HCT116 (cell line): ENCODE measurements around the gene HS6ST3. TPM values are rescaled to one million over a fixed set of nuclear protein-coding genes. Genes with fewer than 3 reads are reported as not detected.

Experiments used
- ATAC-seq: fragments of 200-7000 bp; cut with Tn5 transposase; 2 replicates; pipeline ENCODE4 v1.9.1; 2020; ENCODE audit warnings: mild to moderate bottlenecking, moderate library complexity
- BruUV-seq: library from RNA; stranded (reverse); fragments of 400-500 nt; replicated peaks from 2 replicates; lab custom pipeline; 2021; lab: Mats Ljungman, UMichigan
- CTCF ChIA-PET: fragments of 300-600 bp; sonication (Branson Sonifier 250); formaldehyde crosslinking; loops from one replicate; lab custom pipeline; 2021; ENCODE audit warnings: antibody characterized with exemption; lab: Charles Lee
- POLR2A ChIA-PET: fragments of 300-600, 350-600 bp; sonication (Branson Sonifier 250); formaldehyde crosslinking; loops from one replicate; lab custom pipeline; 2021; ENCODE audit warnings: antibody characterized with exemption; lab: Charles Lee
- RAD21 ChIA-PET, 2 experiments: fragments of 300-600 bp; sonication (Branson Sonifier 250); formaldehyde crosslinking; loops; one replicate each; lab custom pipeline; 2023; ENCODE audit warnings: low total read pairs in 2 of 2; ENCODE audit not compliant: uncharacterized antibody in 2 of 2, unreplicated experiment in 2 of 2, low non-redundant PET in 1 of 2; lab: Charles Lee
- DNase-seq: peaks from one replicate; pipeline ENCODE4 v3.0.0-alpha.2; 2010; ENCODE audit warnings: low read depth, low spot score
- H2AFZ ChIP-seq: fragments of 200-600 bp; shearing (Covaris generic), sonication (generic); 2 replicates; pipeline ENCODE4 v1.6.1; 2017; ENCODE audit warnings: low read depth, mixed run types, mixed read lengths, antibody characterized with exemption, low read length; ENCODE audit not compliant: poor library complexity, severe bottlenecking
- H3K27ac ChIP-seq: 2 replicates; pipeline ENCODE4 v1.5.1; 2012; ENCODE audit warnings: low read depth, low read length
- H3K27me3 ChIP-seq: fragments of 200-600 bp; sonication (generic); 2 replicates; pipeline ENCODE4 v1.6.1; 2016; ENCODE audit warnings: mixed run types, low read length, mixed read lengths; ENCODE audit not compliant: insufficient read depth
- H3K36me3 ChIP-seq, 2 experiments: fragments of 200-500 bp in 1 of 2; fragments of 200-600 bp in 1 of 2; sonication (Bioruptor generic) in 1 of 2; sonication (generic) in 1 of 2; 2 replicates each; pipeline versions ENCODE4 v1.5.1 to v1.6.1; 2014 to 2016; ENCODE audit warnings: low read length in 2 of 2, inconsistent platforms in 1 of 2, mixed read lengths in 1 of 2, mixed run types in 1 of 2; ENCODE audit not compliant: insufficient read depth in 2 of 2, control insufficient read depth in 1 of 2
- H3K4me1 ChIP-seq, 2 experiments: fragments of 200-600 bp in 1 of 2; sonication (generic) in 1 of 2; 2 replicates each; pipeline versions ENCODE4 v1.5.1 to v1.6.1; 2012 to 2017; ENCODE audit warnings: low read length in 2 of 2, inconsistent platforms in 1 of 2, mild to moderate bottlenecking in 1 of 2, mixed read lengths in 1 of 2, mixed run types in 1 of 2, moderate library complexity in 1 of 2; ENCODE audit not compliant: insufficient read depth in 2 of 2, control insufficient read depth in 1 of 2
- H3K4me2 ChIP-seq: fragments of 200-600 bp; sonication (generic); 2 replicates; pipeline ENCODE4 v1.6.1; 2017; ENCODE audit warnings: mixed run types, low read length, mixed read lengths
- H3K4me3 ChIP-seq, 2 experiments: fragments of 200-600 bp in 1 of 2; sonication (generic) in 1 of 2; replicated peaks in 1 of 2; 2 replicates each; pipeline ENCODE4 v1.5.1; 2011 to 2016; ENCODE audit warnings: low read length in 2 of 2, control low read depth in 1 of 2, low read depth in 1 of 2, mild to moderate bottlenecking in 1 of 2, mixed read lengths in 1 of 2, mixed run types in 1 of 2
- H3K79me2 ChIP-seq: fragments of 200-600 bp; sonication (generic); 2 replicates; pipeline ENCODE4 v1.6.1; 2017; ENCODE audit warnings: mild to moderate bottlenecking, mixed run types, low read length, moderate library complexity, mixed read lengths; ENCODE audit not compliant: insufficient read depth
- H3K9ac ChIP-seq: fragments of 200-600 bp; sonication (generic); 2 replicates; pipeline ENCODE4 v1.6.1; 2016; ENCODE audit warnings: low read length, mixed read lengths
- H3K9me2 ChIP-seq: fragments of 200-600 bp; sonication (generic), shearing (Covaris generic); 2 replicates; pipeline ENCODE4 v1.6.1; 2017; ENCODE audit warnings: mixed run types, mild to moderate bottlenecking, moderate library complexity; ENCODE audit not compliant: insufficient read depth
- H3K9me3 ChIP-seq, 2 experiments: fragments of 200-500 bp in 1 of 2; fragments of 200-600 bp in 1 of 2; sonication (Bioruptor generic) in 1 of 2; sonication (generic) in 1 of 2; 2 replicates each; pipeline ENCODE4 v1.6.1; 2014 to 2017; ENCODE audit warnings: low read length in 2 of 2, mixed read lengths in 2 of 2, inconsistent platforms in 1 of 2, low read depth in 1 of 2, mild to moderate bottlenecking in 1 of 2, mixed run types in 1 of 2, moderate library complexity in 1 of 2; ENCODE audit not compliant: control insufficient read depth in 1 of 2, insufficient read depth in 1 of 2
- H4K20me1 ChIP-seq: fragments of 200-600 bp; sonication (generic), shearing (Covaris generic); 2 replicates; pipeline ENCODE4 v1.6.1; 2017; ENCODE audit warnings: mixed run types, mild to moderate bottlenecking, moderate library complexity; ENCODE audit not compliant: insufficient read depth
- CBX3 ChIP-seq: IDR thresholded peaks from 2 replicates; pipeline ENCODE4 v1.6.1; 2012; ENCODE audit warnings: low read depth
- EZH2 ChIP-seq: fragments of 200-600 bp; sonication (generic); IDR thresholded peaks from 2 replicates; pipeline ENCODE4 v1.6.1; 2017; ENCODE audit warnings: antibody characterized with exemption, mixed run types
- FOSL1 ChIP-seq: IDR thresholded peaks from 2 replicates; pipeline ENCODE4 v1.6.1; 2012; ENCODE audit warnings: low read depth
- MAX ChIP-seq: IDR thresholded peaks from 2 replicates; pipeline ENCODE4 v1.6.1; 2012
- POLR2A ChIP-seq: IDR thresholded peaks from 2 replicates; pipeline ENCODE4 v1.7.0; 2011; ENCODE audit warnings: borderline replicate concordance; ENCODE audit not compliant: insufficient read depth, insufficient read length; ENCODE audit errors: extremely low read depth
- RAD21 ChIP-seq: IDR thresholded peaks from 2 replicates; pipeline ENCODE4 v1.6.1; 2012; ENCODE audit warnings: low read depth, mild to moderate bottlenecking
- REST ChIP-seq: IDR thresholded peaks from 2 replicates; pipeline ENCODE4 v1.6.1; 2012; ENCODE audit warnings: low read depth
- SRF ChIP-seq: IDR thresholded peaks from 2 replicates; pipeline ENCODE4 v1.6.1; 2012; ENCODE audit warnings: low read depth
- ZFX ChIP-seq: fragments of 450-650 bp; IDR thresholded peaks from 2 replicates; pipeline ENCODE4 v1.6.1; 2017
- ZNF274 ChIP-seq: fragments of 200-500 bp; sonication (Bioruptor generic); IDR thresholded peaks from 2 replicates; pipeline ENCODE4 v1.6.1; 2014; ENCODE audit warnings: mild to moderate bottlenecking, low read depth, low read length, inconsistent platforms
- intact Hi-C: fragments of 100-400 bp; cut with micrococcal nuclease; formaldehyde crosslinking; loops from 2 replicates; pipeline ENCODE4 v1.10.0; 2022
- total RNA-seq: library from RNA; stranded (reverse); gene quantifications from one replicate; pipeline ENCODE4 v1.2.1, GENCODE V29; 2021; ENCODE audit not compliant: unreplicated experiment
- TF ChIP-seq, protein P1 (sequence below), 3 experiments: fragments of 200-600 bp in 1 of 3; sonication (generic) in 1 of 3; IDR thresholded peaks in 2 of 3; conservative IDR thresholded peaks in 1 of 3; 2 replicates each; pipeline ENCODE4 v1.5.1; 2012 to 2017; ENCODE audit warnings: low read depth in 2 of 3, low read length in 2 of 3, antibody characterized with exemption in 1 of 3, borderline replicate concordance in 1 of 3, control low read depth in 1 of 3, mild to moderate bottlenecking in 1 of 3, mixed read lengths in 1 of 3, mixed run types in 1 of 3, moderate library complexity in 1 of 3; ENCODE audit not compliant: insufficient read depth in 1 of 3

The HS6ST3 gene
- total RNA-seq, 1 experiment from 2014 or later = 0.10 TPM

- ChIA-PET POLR2A (no interaction called here), RAD21 (no interaction called here), CTCF (interaction anchor here (1.5 kb wide), 1 partner anchor 8 kb away, joined by 9 read pairs; no protein-coding TSS in a partner anchor)
- no peaks in the 10 kb centered on the region for H3K9me3 ChIP-seq
- no peaks in the 10 kb centered on the region for H4K20me1 ChIP-seq
- H3K9me2 ChIP-seq = no peaks in the 10 kb centered on the region
- BruUV-seq = no TSS peak
- H3K4me2 ChIP-seq = no peak overlapping the region
- H3K4me1 ChIP-seq = no peaks in the 10 kb centered on the region
- H3K27ac ChIP-seq = no peak overlapping the region
- H3K4me3 ChIP-seq = no peak overlapping the region
- H2AFZ ChIP-seq = no peak overlapping the region
- H3K9ac ChIP-seq = no peak overlapping the region
- no peaks in the 10 kb centered on the region for H3K79me2 ChIP-seq
- intact Hi-C loops = no loop called here
- no peak for DNase-seq
- no peak for ATAC-seq
- TF ChIP-seq RAD21 (no peak), ZFX (no peak), REST (no peak), EZH2 (no peak), FOSL1 (no peak), CBX3 (no peak), ZNF274 (no peak), POLR2A (no peak), SRF (no peak), MAX (no peak)
- TF ChIP-seq, protein P1, sequence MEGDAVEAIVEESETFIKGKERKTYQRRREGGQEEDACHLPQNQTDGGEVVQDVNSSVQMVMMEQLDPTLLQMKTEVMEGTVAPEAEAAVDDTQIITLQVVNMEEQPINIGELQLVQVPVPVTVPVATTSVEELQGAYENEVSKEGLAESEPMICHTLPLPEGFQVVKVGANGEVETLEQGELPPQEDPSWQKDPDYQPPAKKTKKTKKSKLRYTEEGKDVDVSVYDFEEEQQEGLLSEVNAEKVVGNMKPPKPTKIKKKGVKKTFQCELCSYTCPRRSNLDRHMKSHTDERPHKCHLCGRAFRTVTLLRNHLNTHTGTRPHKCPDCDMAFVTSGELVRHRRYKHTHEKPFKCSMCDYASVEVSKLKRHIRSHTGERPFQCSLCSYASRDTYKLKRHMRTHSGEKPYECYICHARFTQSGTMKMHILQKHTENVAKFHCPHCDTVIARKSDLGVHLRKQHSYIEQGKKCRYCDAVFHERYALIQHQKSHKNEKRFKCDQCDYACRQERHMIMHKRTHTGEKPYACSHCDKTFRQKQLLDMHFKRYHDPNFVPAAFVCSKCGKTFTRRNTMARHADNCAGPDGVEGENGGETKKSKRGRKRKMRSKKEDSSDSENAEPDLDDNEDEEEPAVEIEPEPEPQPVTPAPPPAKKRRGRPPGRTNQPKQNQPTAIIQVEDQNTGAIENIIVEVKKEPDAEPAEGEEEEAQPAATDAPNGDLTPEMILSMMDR (IDR thresholded peaks at IDR 0.05 in 2 of 3, conservative IDR thresholded peaks at IDR 0.05 in 1 of 3; ENCODE audit: borderline replicate concordance in 1 of 3, insufficient read depth in 1 of 3, low read depth in 2 of 3, low read length in 2 of 3) = no peak
- peaks cover 3% of the 10 kb centered on the region; the same call in 1 of the 2 replicates for H3K27me3 ChIP-seq
- no peaks in the 10 kb centered on the region for H3K36me3 ChIP-seq
Measured at GRCh38 chr13:96221471-96221870, 131.6 kb downstream of the HS6ST3 start.
